ENCODE results near the gene LITAF.
"Not testable (repeated sequence)": the region's sequence is repeated elsewhere in the genome, so short reads cannot be mapped to it uniquely, and the experiment has no call there.

The LITAF gene

GRCh38 chr16:11609474-11610120, 22.9 kb upstream of the LITAF start:
- H3K9me3 ChIP-seq (ENCODE audit: control insufficient read depth, insufficient read depth, low read length) = no peaks in the 10 kb centered on the region
- no peaks in the 10 kb centered on the region for H3K27me3 ChIP-seq (ENCODE audit: control insufficient read depth, insufficient read depth, low read length)
- H3K36me3 ChIP-seq (ENCODE audit: control insufficient read depth, insufficient read depth, low read length) = no peaks in the 10 kb centered on the region
- no peak overlapping the region for H3K4me3 ChIP-seq (ENCODE audit: low read depth, low read length)
- H3K27ac ChIP-seq (ENCODE audit: low read depth, low read length) = no peak overlapping the region
- peaks cover 17% of the 10 kb centered on the region; the same call in 1 of the 2 replicates for H3K4me1 ChIP-seq (ENCODE audit: control insufficient read depth, insufficient read depth, low read length)
- H3K9ac ChIP-seq (ENCODE audit: low read depth, low read length) = no peak overlapping the region

- Histone ChIP-seq H3K9me3 (ENCODE audit: control insufficient read depth, insufficient read depth, low read length) (no peaks in the 10 kb centered on the region), H3K27ac (ENCODE audit: low read depth, low read length) (no peak overlapping the region), H3K27me3 (ENCODE audit: control insufficient read depth, insufficient read depth, low read length) (no peaks in the 10 kb centered on the region), H3K36me3 (ENCODE audit: control insufficient read depth, insufficient read depth, low read length) (no peaks in the 10 kb centered on the region), H3K9ac (ENCODE audit: low read depth, low read length) (no peak overlapping the region), H3K4me3 (ENCODE audit: low read depth, low read length) (no peak overlapping the region), H3K4me1 (ENCODE audit: control insufficient read depth, insufficient read depth, low read length) (peaks cover 24% of the 10 kb centered on the region; the same call in 1 of the 2 replicates)
These were observed 19.2 kb upstream of the LITAF start for GRCh38 chr16:11605891-11606290.

GRCh38 chr16:11605564-11605886, 18.8 kb upstream of the LITAF start:
- Histone ChIP-seq H3K9ac (ENCODE audit: low read depth, low read length) (no peak overlapping the region), H3K36me3 (ENCODE audit: control insufficient read depth, insufficient read depth, low read length) (no peaks in the 10 kb centered on the region), H3K4me1 (ENCODE audit: control insufficient read depth, insufficient read depth, low read length) (peaks cover 24% of the 10 kb centered on the region; the same call in 1 of the 2 replicates), H3K27ac (ENCODE audit: low read depth, low read length) (no peak overlapping the region), H3K27me3 (ENCODE audit: control insufficient read depth, insufficient read depth, low read length) (no peaks in the 10 kb centered on the region), H3K9me3 (ENCODE audit: control insufficient read depth, insufficient read depth, low read length) (no peaks in the 10 kb centered on the region), H3K4me3 (ENCODE audit: low read depth, low read length) (no peak overlapping the region)

- Histone ChIP-seq H3K36me3 (ENCODE audit: control insufficient read depth, insufficient read depth, low read length) (no peaks in the 10 kb centered on the region), H3K27me3 (ENCODE audit: control insufficient read depth, insufficient read depth, low read length) (no peaks in the 10 kb centered on the region), H3K4me1 (ENCODE audit: control insufficient read depth, insufficient read depth, low read length) (peaks cover 23% of the 10 kb centered on the region; the same call in 1 of the 2 replicates), H3K4me3 (ENCODE audit: low read depth, low read length) (no peak overlapping the region), H3K9me3 (ENCODE audit: control insufficient read depth, insufficient read depth, low read length) (no peaks in the 10 kb centered on the region), H3K9ac (ENCODE audit: low read depth, low read length) (no peak overlapping the region), H3K27ac (ENCODE audit: low read depth, low read length) (no peak overlapping the region)
These were observed 18.3 kb upstream of the LITAF start for GRCh38 chr16:11604783-11605563.

GRCh38 chr16:11604296-11604695, 17.6 kb upstream of the LITAF start:
- not testable (repeated sequence) for H3K9ac ChIP-seq (ENCODE audit: low read depth, low read length); H3K4me3 ChIP-seq (ENCODE audit: low read depth, low read length); H3K27me3 ChIP-seq (ENCODE audit: control insufficient read depth, insufficient read depth, low read length); H3K36me3 ChIP-seq (ENCODE audit: control insufficient read depth, insufficient read depth, low read length); H3K27ac ChIP-seq (ENCODE audit: low read depth, low read length); H3K9me3 ChIP-seq (ENCODE audit: control insufficient read depth, insufficient read depth, low read length)
- peaks cover 16% of the 10 kb centered on the region; the same call in 1 of the 2 replicates for H3K4me1 ChIP-seq (ENCODE audit: control insufficient read depth, insufficient read depth, low read length)

GRCh38 chr16:11603331-11603750, 16.6 kb upstream of the LITAF start:
- Histone ChIP-seq H3K36me3 (ENCODE audit: control insufficient read depth, insufficient read depth, low read length) (no peaks in the 10 kb centered on the region), H3K9ac (ENCODE audit: low read depth, low read length) (no peak overlapping the region), H3K4me1 (ENCODE audit: control insufficient read depth, insufficient read depth, low read length) (peaks cover 19% of the 10 kb centered on the region; the same call in 1 of the 2 replicates), H3K27me3 (ENCODE audit: control insufficient read depth, insufficient read depth, low read length) (no peaks in the 10 kb centered on the region), H3K27ac (ENCODE audit: low read depth, low read length) (peak overlapping the region; percentile 87), H3K4me3 (ENCODE audit: low read depth, low read length) (peak overlapping the region; percentile 38; the same call in 1 of the 2 replicates), H3K9me3 (ENCODE audit: control insufficient read depth, insufficient read depth, low read length) (no peaks in the 10 kb centered on the region)

- no peaks in the 10 kb centered on the region for H3K36me3 ChIP-seq (ENCODE audit: control insufficient read depth, insufficient read depth, low read length)
- H3K4me1 ChIP-seq (ENCODE audit: control insufficient read depth, insufficient read depth, low read length) = peaks cover 24% of the 10 kb centered on the region
- no peak overlapping the region for H3K27ac ChIP-seq (ENCODE audit: low read depth, low read length)
- H3K4me3 ChIP-seq (ENCODE audit: low read depth, low read length) = no peak overlapping the region
- no peaks in the 10 kb centered on the region for H3K27me3 ChIP-seq (ENCODE audit: control insufficient read depth, insufficient read depth, low read length)
- no peaks in the 10 kb centered on the region for H3K9me3 ChIP-seq (ENCODE audit: control insufficient read depth, insufficient read depth, low read length)
- H3K9ac ChIP-seq (ENCODE audit: low read depth, low read length) = no peak overlapping the region
These were observed 15.6 kb upstream of the LITAF start for GRCh38 chr16:11602321-11602720.

- no peak overlapping the region for H3K4me3 ChIP-seq (ENCODE audit: low read depth, low read length)
- H3K36me3 ChIP-seq (ENCODE audit: control insufficient read depth, insufficient read depth, low read length) = no peaks in the 10 kb centered on the region
- H3K9ac ChIP-seq (ENCODE audit: low read depth, low read length) = no peak overlapping the region
- peaks cover 28% of the 10 kb centered on the region for H3K4me1 ChIP-seq (ENCODE audit: control insufficient read depth, insufficient read depth, low read length)
- H3K27me3 ChIP-seq (ENCODE audit: control insufficient read depth, insufficient read depth, low read length) = no peaks in the 10 kb centered on the region
- H3K9me3 ChIP-seq (ENCODE audit: control insufficient read depth, insufficient read depth, low read length) = no peaks in the 10 kb centered on the region
- H3K27ac ChIP-seq (ENCODE audit: low read depth, low read length) = no peak overlapping the region
These were observed 15.2 kb upstream of the LITAF start for GRCh38 chr16:11601911-11602310.

GRCh38 chr16:11601425-11601824, 14.7 kb upstream of the LITAF start:
- no peaks in the 10 kb centered on the region for H3K9me3 ChIP-seq (ENCODE audit: control insufficient read depth, insufficient read depth, low read length)
- H3K9ac ChIP-seq (ENCODE audit: low read depth, low read length) = no peak overlapping the region
- no peak overlapping the region for H3K4me3 ChIP-seq (ENCODE audit: low read depth, low read length)
- H3K4me1 ChIP-seq (ENCODE audit: control insufficient read depth, insufficient read depth, low read length) = peaks cover 29% of the 10 kb centered on the region
- no peak overlapping the region for H3K27ac ChIP-seq (ENCODE audit: low read depth, low read length)
- no peaks in the 10 kb centered on the region for H3K27me3 ChIP-seq (ENCODE audit: control insufficient read depth, insufficient read depth, low read length)
- H3K36me3 ChIP-seq (ENCODE audit: control insufficient read depth, insufficient read depth, low read length) = no peaks in the 10 kb centered on the region

GRCh38 chr16:11599579-11599978, 12.9 kb upstream of the LITAF start:
- Histone ChIP-seq H3K9ac (ENCODE audit: low read depth, low read length) (no peak overlapping the region), H3K36me3 (ENCODE audit: control insufficient read depth, insufficient read depth, low read length) (no peaks in the 10 kb centered on the region), H3K4me3 (ENCODE audit: low read depth, low read length) (no peak overlapping the region), H3K27ac (ENCODE audit: low read depth, low read length) (no peak overlapping the region), H3K27me3 (ENCODE audit: control insufficient read depth, insufficient read depth, low read length) (no peaks in the 10 kb centered on the region), H3K9me3 (ENCODE audit: control insufficient read depth, insufficient read depth, low read length) (no peaks in the 10 kb centered on the region), H3K4me1 (ENCODE audit: control insufficient read depth, insufficient read depth, low read length) (peaks cover 35% of the 10 kb centered on the region)

Data from HUES48 (cell line).